Measurements from ENCODE around the gene CD302. TPM values are rescaled to one million over a fixed set of nuclear protein-coding genes. Genes with fewer than 3 reads are reported as not detected.
"Not testable (repeated sequence)": the region's sequence is repeated elsewhere in the genome, so short reads cannot be mapped to it uniquely, and the experiment has no call there.

CD302 gene
- total RNA-seq, 2 donors from 2014 or later = 0.72 to 0.88 TPM

DNA sequence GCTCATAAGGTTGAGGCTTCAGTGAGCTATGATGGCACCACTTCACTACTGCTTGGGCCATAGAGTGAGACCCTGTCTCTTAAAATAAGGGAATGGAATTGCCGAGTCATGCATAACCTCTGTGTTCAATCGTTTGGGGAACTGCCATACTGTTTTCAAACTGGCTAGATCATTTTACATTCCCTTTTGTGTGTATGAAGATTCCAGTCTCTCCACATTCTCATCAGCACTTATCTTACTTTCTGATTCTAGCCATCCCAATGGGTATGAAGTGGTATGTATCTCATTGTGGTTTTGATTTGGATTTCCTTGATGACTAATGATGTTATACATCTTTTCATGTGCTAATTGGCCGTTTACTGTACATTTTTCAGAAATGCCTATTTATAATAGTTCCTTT, 62.0 kb downstream of the CD302 start:
- H3K9me3 Mint-ChIP-seq = peaks cover 0 to 1% of the 10 kb centered on the region in 2 donors
- peaks cover 33% of the 10 kb centered on the region for H3K4me1 Mint-ChIP-seq (ENCODE audit: low read depth)
- H3K4me3 Mint-ChIP-seq = no peak overlapping the region
- H3K36me3 Mint-ChIP-seq (ENCODE audit: insufficient read depth in 2 of 2) = peaks cover 6 to 24% of the 10 kb centered on the region in 2 donors
- H3K27me3 Mint-ChIP-seq (ENCODE audit: low read depth) = no peaks in the 10 kb centered on the region
- ATAC-seq (replicated peaks in 1 of 2) = no peak
- DNase-seq = no peak
- H3K27ac Mint-ChIP-seq = peak overlapping the region; percentile 5

DNA sequence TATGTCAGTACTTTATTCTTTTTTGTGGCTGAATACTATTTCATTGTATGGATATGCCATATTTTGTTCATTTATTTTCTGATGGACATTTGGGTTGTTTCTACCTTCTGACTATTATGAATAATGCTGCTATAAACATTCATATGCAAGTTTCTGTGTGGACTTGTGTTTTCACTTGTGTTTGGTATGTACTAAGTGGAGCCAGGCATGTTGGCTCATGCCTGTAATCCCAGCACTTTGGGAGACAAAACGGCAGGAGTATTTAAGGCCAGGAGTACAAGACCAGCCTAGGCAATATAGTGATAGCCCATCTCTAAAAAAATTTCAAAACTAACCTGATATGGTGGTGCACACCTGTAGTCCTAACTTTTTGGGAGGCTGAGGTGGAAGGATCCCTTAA, 62.4 kb downstream of the CD302 start:
- Mint-ChIP-seq H3K27ac (peak overlapping the region; percentile 80), H3K36me3 (ENCODE audit: insufficient read depth in 2 of 2) (peaks cover 6 to 27% of the 10 kb centered on the region in 2 donors), H3K9me3 (peaks cover 0 to 1% of the 10 kb centered on the region in 2 donors), H3K4me1 (ENCODE audit: low read depth) (peaks cover 35% of the 10 kb centered on the region), H3K27me3 (ENCODE audit: low read depth) (no peaks in the 10 kb centered on the region), H3K4me3 (peak overlapping the region in 1 of 2 donors; percentile 37)
- ATAC-seq (replicated peaks in 1 of 2) (no peak), DNase-seq (no peak)

DNA sequence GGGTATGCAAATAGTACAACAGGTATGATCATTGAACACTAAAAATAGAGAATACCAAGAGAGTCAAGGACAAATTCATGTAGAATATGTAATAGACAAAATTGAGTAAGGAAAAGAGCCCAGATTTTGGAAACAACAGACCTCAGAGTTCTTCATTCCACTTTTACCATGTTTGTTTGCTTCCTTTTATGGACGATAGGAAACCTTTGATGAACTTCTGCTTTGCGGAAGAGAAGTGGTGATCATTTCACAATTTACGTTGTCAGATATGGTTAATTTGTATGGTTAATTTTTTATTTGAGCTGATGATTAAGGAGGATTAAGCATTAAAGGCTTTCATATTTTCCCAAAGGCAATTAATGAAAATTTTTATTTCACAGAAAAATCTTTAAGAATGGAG, 69.4 kb downstream of the CD302 start:
- no peaks in the 10 kb centered on the region for H3K27me3 Mint-ChIP-seq (ENCODE audit: low read depth)
- peaks cover 0 to 3% of the 10 kb centered on the region in 2 donors for H3K9me3 Mint-ChIP-seq
- peaks cover 60% of the 10 kb centered on the region for H3K4me1 Mint-ChIP-seq (ENCODE audit: low read depth)
- ATAC-seq (replicated peaks in 1 of 2) = no peak
- no peak for DNase-seq
- H3K36me3 Mint-ChIP-seq (ENCODE audit: insufficient read depth in 2 of 2) = peaks cover 12 to 40% of the 10 kb centered on the region in 2 donors
- H3K4me3 Mint-ChIP-seq = no peak overlapping the region
- H3K27ac Mint-ChIP-seq = peak overlapping the region; percentile 19

DNA sequence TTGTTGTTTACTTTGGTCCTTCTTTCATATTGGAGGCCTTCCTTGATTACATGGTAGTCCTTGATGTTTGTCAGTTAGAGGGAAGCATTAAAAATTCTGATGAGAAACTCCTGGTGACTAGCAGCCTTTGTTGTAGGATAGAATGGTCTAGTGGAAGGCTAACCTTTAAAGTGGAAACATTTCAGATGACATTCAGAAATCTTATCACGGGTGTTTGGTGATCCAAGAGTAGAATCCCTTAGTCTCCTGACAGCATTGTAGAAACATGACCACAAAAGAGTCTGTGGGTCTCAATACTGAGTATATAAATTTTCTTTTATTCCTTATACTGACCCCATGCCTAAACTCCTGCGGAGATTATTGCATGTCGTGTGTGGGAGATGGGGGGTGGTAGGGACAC, 72.3 kb downstream of the CD302 start:
- Mint-ChIP-seq H3K9me3 (peaks cover 0 to 3% of the 10 kb centered on the region in 2 donors), H3K27me3 (ENCODE audit: low read depth) (no peaks in the 10 kb centered on the region), H3K36me3 (ENCODE audit: insufficient read depth in 2 of 2) (peaks cover 12 to 48% of the 10 kb centered on the region in 2 donors), H3K27ac (no peak overlapping the region), H3K4me1 (ENCODE audit: low read depth) (peaks cover 80% of the 10 kb centered on the region), H3K4me3 (no peak overlapping the region)
- ATAC-seq (replicated peaks in 1 of 2) (no peak), DNase-seq (no peak)

DNA sequence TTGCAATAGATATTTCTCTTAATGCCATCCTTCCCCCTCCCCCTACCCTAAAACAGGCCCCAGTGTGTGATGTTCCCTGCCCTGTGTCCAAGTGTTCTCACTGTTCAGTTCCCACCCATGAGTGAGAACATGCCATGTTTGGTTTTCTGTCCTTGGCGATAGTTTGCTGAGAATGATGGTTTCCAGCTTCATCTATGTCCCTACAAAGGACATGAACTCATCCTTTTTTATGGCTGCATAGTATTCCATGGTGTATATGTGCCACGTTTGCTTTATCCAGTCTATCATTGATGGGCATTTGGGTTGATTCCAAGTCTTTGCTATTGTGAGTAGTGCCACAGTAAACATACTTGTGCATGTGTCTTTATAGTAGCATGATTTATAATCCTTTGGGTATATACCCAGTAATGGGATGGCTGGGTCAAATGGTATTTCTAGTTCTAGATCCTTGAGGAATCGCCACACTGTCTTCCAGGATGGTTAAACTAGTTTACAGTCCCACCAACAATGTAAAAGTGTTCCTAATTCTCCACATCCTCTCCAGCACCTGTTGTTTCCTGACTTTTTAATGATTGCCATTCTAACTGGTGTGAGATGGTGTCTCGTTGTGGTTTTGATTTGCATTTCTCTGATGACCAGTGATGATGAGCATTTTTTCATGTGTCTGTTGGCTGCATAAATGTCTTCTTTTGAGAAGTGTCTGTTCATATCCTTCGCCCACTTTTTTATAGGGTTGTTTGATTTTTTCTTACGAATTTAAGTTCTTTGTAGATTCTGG, 73.0 kb downstream of the CD302 start:
- not testable (repeated sequence) for H3K4me3 Mint-ChIP-seq; H3K27ac Mint-ChIP-seq; DNase-seq; ATAC-seq (replicated peaks in 1 of 2); H3K27me3 Mint-ChIP-seq (ENCODE audit: low read depth); H3K9me3 Mint-ChIP-seq
- peaks cover 80% of the 10 kb centered on the region for H3K4me1 Mint-ChIP-seq (ENCODE audit: low read depth)
- H3K36me3 Mint-ChIP-seq (ENCODE audit: insufficient read depth in 2 of 2) = peaks cover 14 to 48% of the 10 kb centered on the region in 2 donors

DNA sequence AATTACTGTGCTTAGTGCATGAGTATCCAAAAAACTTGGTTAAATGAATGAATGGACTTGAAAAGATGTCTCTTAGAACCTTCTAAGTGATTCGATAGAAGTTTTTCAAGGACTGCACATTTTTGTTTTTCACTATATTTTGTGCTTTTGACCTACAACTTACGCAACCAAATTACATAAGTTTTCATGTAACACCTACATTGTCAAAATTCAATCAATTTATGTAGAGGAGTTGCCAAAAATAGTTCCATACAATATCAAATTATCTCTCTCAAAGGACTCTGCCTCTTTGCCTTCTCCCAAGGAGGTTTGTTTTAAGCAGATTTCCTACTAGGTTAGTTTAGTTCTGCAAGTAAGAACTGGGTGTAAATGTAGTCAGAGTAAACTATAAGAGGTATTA, 75.4 kb downstream of the CD302 start:
- ATAC-seq (replicated peaks in 1 of 2) = no peak
- no peak overlapping the region for H3K4me3 Mint-ChIP-seq
- H3K27me3 Mint-ChIP-seq (ENCODE audit: low read depth) = no peaks in the 10 kb centered on the region
- peaks cover 82% of the 10 kb centered on the region for H3K4me1 Mint-ChIP-seq (ENCODE audit: low read depth)
- H3K36me3 Mint-ChIP-seq (ENCODE audit: insufficient read depth in 2 of 2) = peaks cover 15 to 58% of the 10 kb centered on the region in 2 donors
- no peak for DNase-seq
- H3K27ac Mint-ChIP-seq = peak overlapping the region; percentile 54
- H3K9me3 Mint-ChIP-seq = peaks cover 0 to 3% of the 10 kb centered on the region in 2 donors

DNA sequence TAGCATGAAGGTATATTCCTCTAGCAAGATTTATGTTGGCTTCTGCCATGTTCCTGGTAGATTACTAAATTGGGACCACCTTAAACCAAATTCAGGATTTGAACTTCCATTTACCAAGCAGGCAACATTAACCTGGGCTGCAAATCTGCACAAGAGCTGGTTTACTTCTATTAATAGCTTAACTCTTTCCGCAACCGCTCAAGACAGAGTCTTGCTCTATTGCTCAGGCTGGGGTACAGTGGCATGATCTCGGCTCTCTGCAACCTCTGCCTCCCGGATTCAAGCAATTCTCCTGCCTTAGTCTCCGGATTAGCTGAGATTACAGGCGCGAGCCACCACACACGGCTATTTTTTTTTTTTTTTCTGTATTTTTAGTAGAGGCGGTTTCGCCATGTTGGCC, 77.3 kb downstream of the CD302 start:
- H3K9me3 Mint-ChIP-seq = peaks cover 0 to 3% of the 10 kb centered on the region in 2 donors
- H3K4me3 Mint-ChIP-seq = no peak overlapping the region
- DNase-seq = no peak
- no peak overlapping the region for H3K27ac Mint-ChIP-seq
- H3K27me3 Mint-ChIP-seq (ENCODE audit: low read depth) = no peaks in the 10 kb centered on the region
- no peak for ATAC-seq (replicated peaks in 1 of 2)
- peaks cover 21 to 53% of the 10 kb centered on the region in 2 donors for H3K36me3 Mint-ChIP-seq (ENCODE audit: insufficient read depth in 2 of 2)
- H3K4me1 Mint-ChIP-seq (ENCODE audit: low read depth) = peaks cover 82% of the 10 kb centered on the region

Other genes with a start within 250 kb of the CD302 start
- gene BAZ2B, start 181.7 kb downstream of the CD302 start, total RNA-seq = 10 to 100 TPM; 16.8 to 19.7 TPM
- gene MARCHF7, start 85.7 kb downstream of the CD302 start, total RNA-seq = 100 to 1,000 TPM in 1 of 2 donors, 10 to 100 TPM in 1; 91.4 to 104 TPM
- 100 to 1,000 TPM; 108 to 114 TPM for gene LY75, start 106.5 kb upstream of the CD302 start, total RNA-seq

All from activated T-cell treated with anti-CD3 and anti-CD28 coated beads, Interleukin-2, amount 50 U/mL, for 72 hours (primary cell).